ENCODE measurements around the gene RGS3.
"Not testable (repeated sequence)": the region's sequence is repeated elsewhere in the genome, so short reads cannot be mapped to it uniquely, and the experiment has no call there.

The RGS3 gene

GRCh38 chr9:113542006-113542405 lies 78.5 kb downstream of the RGS3 start:
- H3K36me3 ChIP-seq (ENCODE audit: control insufficient read depth, insufficient read depth, low read length) = peaks cover 47% of the 10 kb centered on the region
- no peaks in the 10 kb centered on the region for H3K27me3 ChIP-seq (replicated peaks; ENCODE audit: control insufficient read depth, insufficient read depth, low read length, poor library complexity, severe bottlenecking)
- no peaks in the 10 kb centered on the region for H3K9me3 ChIP-seq (ENCODE audit: control insufficient read depth, low read length)
- DNase-seq = no peak
- H3K27ac ChIP-seq (ENCODE audit: insufficient read depth, low read length, poor library complexity, severe bottlenecking) = no peak overlapping the region
- no peak overlapping the region for H3K4me3 ChIP-seq (ENCODE audit: insufficient read depth, low read depth, low read length, poor library complexity, severe bottlenecking)
- no peaks in the 10 kb centered on the region for H3K4me1 ChIP-seq (ENCODE audit: control insufficient read depth, insufficient read depth, low read length, poor library complexity, severe bottlenecking)

DNA sequence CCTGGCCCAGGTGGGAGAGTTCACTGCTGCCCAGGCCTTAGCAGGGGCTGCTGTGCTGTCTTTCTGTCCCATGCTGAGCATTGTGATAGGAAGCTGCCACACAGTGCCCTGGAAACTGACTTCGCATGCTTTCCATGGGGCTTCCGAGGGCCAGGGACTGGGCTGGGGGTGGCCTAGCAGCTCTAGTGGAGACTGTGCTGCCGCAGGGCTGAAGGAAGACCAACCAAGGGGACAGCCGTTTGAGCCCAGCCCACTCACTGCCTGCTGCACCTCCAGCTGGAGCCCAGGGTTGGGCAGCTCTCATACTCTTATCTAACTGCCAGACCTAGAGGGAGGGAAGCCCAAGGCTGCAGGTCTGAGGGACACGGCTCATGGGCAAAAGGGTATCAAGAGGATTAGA lies 79.2 kb downstream of the RGS3 start:
- no peaks in the 10 kb centered on the region for H3K27me3 ChIP-seq (replicated peaks; ENCODE audit: control insufficient read depth, insufficient read depth, low read length, poor library complexity, severe bottlenecking)
- H3K9me3 ChIP-seq (ENCODE audit: control insufficient read depth, low read length) = no peaks in the 10 kb centered on the region
- peaks cover 40% of the 10 kb centered on the region for H3K36me3 ChIP-seq (ENCODE audit: control insufficient read depth, insufficient read depth, low read length)
- H3K4me1 ChIP-seq (ENCODE audit: control insufficient read depth, insufficient read depth, low read length, poor library complexity, severe bottlenecking) = peaks cover 4% of the 10 kb centered on the region
- no peak overlapping the region for H3K27ac ChIP-seq (ENCODE audit: insufficient read depth, low read length, poor library complexity, severe bottlenecking)
- H3K4me3 ChIP-seq (ENCODE audit: insufficient read depth, low read depth, low read length, poor library complexity, severe bottlenecking) = no peak overlapping the region
- DNase-seq = no peak

GRCh38 chr9:113543296-113543981 lies 79.9 kb downstream of the RGS3 start:
- Histone ChIP-seq H3K27me3 (replicated peaks; ENCODE audit: control insufficient read depth, insufficient read depth, low read length, poor library complexity, severe bottlenecking) (no peaks in the 10 kb centered on the region), H3K4me1 (ENCODE audit: control insufficient read depth, insufficient read depth, low read length, poor library complexity, severe bottlenecking) (peaks cover 11% of the 10 kb centered on the region), H3K27ac (ENCODE audit: insufficient read depth, low read length, poor library complexity, severe bottlenecking) (no peak overlapping the region), H3K36me3 (ENCODE audit: control insufficient read depth, insufficient read depth, low read length) (peaks cover 35% of the 10 kb centered on the region), H3K4me3 (ENCODE audit: insufficient read depth, low read depth, low read length, poor library complexity, severe bottlenecking) (no peak overlapping the region), H3K9me3 (ENCODE audit: control insufficient read depth, low read length) (no peaks in the 10 kb centered on the region)
- DNase-seq = no peak

DNA sequence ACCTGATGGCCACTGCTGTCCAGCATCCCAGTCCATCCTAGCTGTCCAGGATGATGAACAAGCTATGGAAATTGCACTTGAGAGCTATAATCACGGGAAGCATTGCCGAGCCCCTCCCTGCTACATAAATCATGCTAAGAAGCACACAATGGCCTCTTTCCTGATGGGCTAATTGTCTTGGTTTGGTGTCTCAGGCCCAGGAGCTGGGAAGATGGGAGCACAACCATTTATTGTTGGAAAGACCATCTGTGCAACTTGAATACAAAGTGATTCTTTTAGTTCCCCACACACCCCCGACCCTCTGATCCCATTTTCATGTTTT lies 80.4 kb downstream of the RGS3 start:
- H3K4me1 ChIP-seq (ENCODE audit: control insufficient read depth, insufficient read depth, low read length, poor library complexity, severe bottlenecking) = peaks cover 15% of the 10 kb centered on the region
- no peaks in the 10 kb centered on the region for H3K27me3 ChIP-seq (replicated peaks; ENCODE audit: control insufficient read depth, insufficient read depth, low read length, poor library complexity, severe bottlenecking)
- no peak for DNase-seq
- peaks cover 30% of the 10 kb centered on the region for H3K36me3 ChIP-seq (ENCODE audit: control insufficient read depth, insufficient read depth, low read length)
- no peaks in the 10 kb centered on the region for H3K9me3 ChIP-seq (ENCODE audit: control insufficient read depth, low read length)
- H3K4me3 ChIP-seq (ENCODE audit: insufficient read depth, low read depth, low read length, poor library complexity, severe bottlenecking) = no peak overlapping the region
- no peak overlapping the region for H3K27ac ChIP-seq (ENCODE audit: insufficient read depth, low read length, poor library complexity, severe bottlenecking)

DNA sequence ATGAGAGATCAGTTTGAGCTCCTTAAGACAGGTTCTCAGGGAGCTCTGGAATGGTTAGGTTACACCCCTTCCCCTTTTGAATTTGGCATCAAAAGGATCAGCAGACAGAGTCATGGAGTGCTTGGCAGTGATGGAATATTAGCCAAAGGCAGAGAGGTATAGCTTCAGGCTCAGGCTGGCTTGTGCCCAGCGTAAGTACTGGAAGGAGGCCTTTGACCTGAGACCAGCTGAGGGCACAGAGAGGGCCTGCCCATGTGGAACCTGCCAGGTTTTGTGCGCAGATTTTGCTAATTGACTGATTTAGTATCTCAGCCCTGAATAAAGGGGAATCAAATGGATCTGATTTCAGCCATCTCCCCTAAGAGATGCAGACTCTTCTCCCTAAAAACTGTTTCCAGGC lies 81.5 kb downstream of the RGS3 start:
- H3K9me3 ChIP-seq (ENCODE audit: control insufficient read depth, low read length) = no peaks in the 10 kb centered on the region
- DNase-seq = no peak
- no peaks in the 10 kb centered on the region for H3K27me3 ChIP-seq (replicated peaks; ENCODE audit: control insufficient read depth, insufficient read depth, low read length, poor library complexity, severe bottlenecking)
- H3K36me3 ChIP-seq (ENCODE audit: control insufficient read depth, insufficient read depth, low read length) = peaks cover 28% of the 10 kb centered on the region
- no peak overlapping the region for H3K27ac ChIP-seq (ENCODE audit: insufficient read depth, low read length, poor library complexity, severe bottlenecking)
- H3K4me3 ChIP-seq (ENCODE audit: insufficient read depth, low read depth, low read length, poor library complexity, severe bottlenecking) = no peak overlapping the region
- peaks cover 15% of the 10 kb centered on the region for H3K4me1 ChIP-seq (ENCODE audit: control insufficient read depth, insufficient read depth, low read length, poor library complexity, severe bottlenecking)

- H3K4me3 ChIP-seq (ENCODE audit: insufficient read depth, low read depth, low read length, poor library complexity, severe bottlenecking) = no peak overlapping the region
- peaks cover 15% of the 10 kb centered on the region for H3K4me1 ChIP-seq (ENCODE audit: control insufficient read depth, insufficient read depth, low read length, poor library complexity, severe bottlenecking)
- no peak for DNase-seq
- no peaks in the 10 kb centered on the region for H3K27me3 ChIP-seq (replicated peaks; ENCODE audit: control insufficient read depth, insufficient read depth, low read length, poor library complexity, severe bottlenecking)
- H3K27ac ChIP-seq (ENCODE audit: insufficient read depth, low read length, poor library complexity, severe bottlenecking) = no peak overlapping the region
- H3K9me3 ChIP-seq (ENCODE audit: control insufficient read depth, low read length) = no peaks in the 10 kb centered on the region
- H3K36me3 ChIP-seq (ENCODE audit: control insufficient read depth, insufficient read depth, low read length) = peaks cover 13% of the 10 kb centered on the region
These were observed 83.0 kb downstream of the RGS3 start for GRCh38 chr9:113546566-113546965.

- no peak overlapping the region for H3K27ac ChIP-seq (ENCODE audit: insufficient read depth, low read length, poor library complexity, severe bottlenecking)
- H3K4me3 ChIP-seq (ENCODE audit: insufficient read depth, low read depth, low read length, poor library complexity, severe bottlenecking) = no peak overlapping the region
- peaks cover 3% of the 10 kb centered on the region for H3K36me3 ChIP-seq (ENCODE audit: control insufficient read depth, insufficient read depth, low read length)
- DNase-seq = no peak
- peaks cover 15% of the 10 kb centered on the region for H3K4me1 ChIP-seq (ENCODE audit: control insufficient read depth, insufficient read depth, low read length, poor library complexity, severe bottlenecking)
- no peaks in the 10 kb centered on the region for H3K27me3 ChIP-seq (replicated peaks; ENCODE audit: control insufficient read depth, insufficient read depth, low read length, poor library complexity, severe bottlenecking)
- no peaks in the 10 kb centered on the region for H3K9me3 ChIP-seq (ENCODE audit: control insufficient read depth, low read length)
These were observed 84.0 kb downstream of the RGS3 start for GRCh38 chr9:113547501-113547900.

- no peak for DNase-seq
- Histone ChIP-seq H3K36me3 (ENCODE audit: control insufficient read depth, insufficient read depth, low read length) (no peaks in the 10 kb centered on the region), H3K27ac (ENCODE audit: insufficient read depth, low read length, poor library complexity, severe bottlenecking) (no peak overlapping the region)
These were observed 84.9 kb downstream of the RGS3 start for GRCh38 chr9:113548221-113549041.

DNA sequence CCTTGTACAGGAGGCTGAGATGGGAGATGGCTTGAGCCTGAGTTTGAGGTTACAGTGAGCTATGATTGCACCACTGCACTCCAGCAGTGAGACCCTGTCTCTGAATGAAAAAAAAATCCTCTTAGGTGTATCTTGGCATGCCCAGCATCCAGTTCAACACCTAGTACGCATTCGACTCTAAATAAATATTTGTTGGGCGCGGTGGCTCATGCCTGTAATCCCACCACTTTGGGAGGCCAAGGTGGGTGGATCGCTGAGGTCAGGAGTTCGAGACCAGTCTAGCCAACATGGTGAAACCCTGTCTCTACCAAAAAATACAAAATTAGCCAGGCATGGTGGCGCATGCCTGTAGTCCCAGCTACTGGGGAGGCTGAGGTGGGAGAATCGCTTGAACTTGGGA lies 86.4 kb downstream of the RGS3 start:
- H3K4me3 ChIP-seq (ENCODE audit: insufficient read depth, low read depth, low read length, poor library complexity, severe bottlenecking); H3K36me3 ChIP-seq (ENCODE audit: control insufficient read depth, insufficient read depth, low read length); H3K9me3 ChIP-seq (ENCODE audit: control insufficient read depth, low read length); H3K27ac ChIP-seq (ENCODE audit: insufficient read depth, low read length, poor library complexity, severe bottlenecking); H3K27me3 ChIP-seq (replicated peaks; ENCODE audit: control insufficient read depth, insufficient read depth, low read length, poor library complexity, severe bottlenecking); DNase-seq: not testable (repeated sequence)
- H3K4me1 ChIP-seq (ENCODE audit: control insufficient read depth, insufficient read depth, low read length, poor library complexity, severe bottlenecking) = peaks cover 15% of the 10 kb centered on the region

More at GRCh38 chr9:113548221-113549041, 84.9 kb downstream of the RGS3 start:
- Histone ChIP-seq H3K4me1 (ENCODE audit: control insufficient read depth, insufficient read depth, low read length, poor library complexity, severe bottlenecking) (peaks cover 15% of the 10 kb centered on the region), H3K27me3 (replicated peaks; ENCODE audit: control insufficient read depth, insufficient read depth, low read length, poor library complexity, severe bottlenecking) (no peaks in the 10 kb centered on the region), H3K4me3 (ENCODE audit: insufficient read depth, low read depth, low read length, poor library complexity, severe bottlenecking) (no peak overlapping the region), H3K9me3 (ENCODE audit: control insufficient read depth, low read length) (no peaks in the 10 kb centered on the region)

- Histone ChIP-seq H3K9me3 (ENCODE audit: control insufficient read depth, low read length) (no peaks in the 10 kb centered on the region), H3K36me3 (ENCODE audit: control insufficient read depth, insufficient read depth, low read length) (no peaks in the 10 kb centered on the region), H3K27me3 (replicated peaks; ENCODE audit: control insufficient read depth, insufficient read depth, low read length, poor library complexity, severe bottlenecking) (no peaks in the 10 kb centered on the region), H3K4me3 (ENCODE audit: insufficient read depth, low read depth, low read length, poor library complexity, severe bottlenecking) (no peak overlapping the region), H3K27ac (ENCODE audit: insufficient read depth, low read length, poor library complexity, severe bottlenecking) (no peak overlapping the region), H3K4me1 (ENCODE audit: control insufficient read depth, insufficient read depth, low read length, poor library complexity, severe bottlenecking) (peaks cover 9% of the 10 kb centered on the region)
- DNase-seq = no peak
These were observed 93.5 kb downstream of the RGS3 start for GRCh38 chr9:113556877-113557593.

All from effector memory CD4-positive, alpha-beta T cell (primary cell).